Thoracic aorta (tissue), 2 donors: ENCODE data around the gene HP1BP3. TPM values are rescaled to one million over a fixed set of nuclear protein-coding genes. Genes with fewer than 3 reads are reported as not detected.

ENCODE experiments used
- ATAC-seq: fragments of 150-250 bp; one replicate; pipeline ENCODE4 v1.8.0; 2017; ENCODE audit warnings: low read depth; ENCODE audit not compliant: insufficient number of reproducible peaks, low FRiP score
- DNase-seq: peaks from one replicate; pipeline ENCODE4 v3.0.0-alpha.2; 2020; ENCODE audit warnings: low spot score
- H3K27ac ChIP-seq, 2 donors: fragments of 200-600 bp; sonication (generic); 1 replicate in 1 of 2; 2 replicates in 1 of 2; pipeline ENCODE4 v1.5.1; 2016; ENCODE audit warnings: mild to moderate bottlenecking in 2 of 2, moderate library complexity in 2 of 2
- H3K27me3 ChIP-seq: fragments of 200-600 bp; sonication (generic); replicated peaks from 2 replicates; pipeline ENCODE4 v1.6.0; 2016; ENCODE audit warnings: mild to moderate bottlenecking; ENCODE audit not compliant: insufficient read depth
- H3K36me3 ChIP-seq: fragments of 200-600 bp; sonication (generic); one replicate; pipeline ENCODE4 v1.5.1; 2016
- H3K4me1 ChIP-seq, 2 donors: fragments of 200-600 bp; sonication (generic); 1 replicate in 1 of 2; 2 replicates in 1 of 2; pipeline versions ENCODE4 v1.5.1 to v1.6.0; 2016; ENCODE audit warnings: low read depth in 2 of 2, mild to moderate bottlenecking in 1 of 2; ENCODE audit not compliant: control insufficient read depth in 1 of 2
- H3K4me3 ChIP-seq: fragments of 200-600 bp; sonication (generic); 2 replicates; pipeline ENCODE4 v1.5.1; 2016; ENCODE audit warnings: mild to moderate bottlenecking
- H3K9me3 ChIP-seq: fragments of 200-600 bp; sonication (generic); 2 replicates; pipeline ENCODE4 v1.5.1; 2016
- CTCF ChIP-seq: fragments of 200-600 bp; sonication (generic); IDR thresholded peaks from one replicate; pipeline ENCODE4 v1.5.1; 2019; ENCODE audit warnings: antibody characterized with exemption
- total RNA-seq, 2 donors: library from RNA; depleted of rRNA; stranded (reverse); fragments of >200 nt; gene quantifications; one replicate each; pipeline versions ENCODE4 v1.1.0 to v1.2.3, GENCODE V29; 2016

Gene HP1BP3
- total RNA-seq, 2 donors from 2014 or later, result 186 to 189 TPM

DNA sequence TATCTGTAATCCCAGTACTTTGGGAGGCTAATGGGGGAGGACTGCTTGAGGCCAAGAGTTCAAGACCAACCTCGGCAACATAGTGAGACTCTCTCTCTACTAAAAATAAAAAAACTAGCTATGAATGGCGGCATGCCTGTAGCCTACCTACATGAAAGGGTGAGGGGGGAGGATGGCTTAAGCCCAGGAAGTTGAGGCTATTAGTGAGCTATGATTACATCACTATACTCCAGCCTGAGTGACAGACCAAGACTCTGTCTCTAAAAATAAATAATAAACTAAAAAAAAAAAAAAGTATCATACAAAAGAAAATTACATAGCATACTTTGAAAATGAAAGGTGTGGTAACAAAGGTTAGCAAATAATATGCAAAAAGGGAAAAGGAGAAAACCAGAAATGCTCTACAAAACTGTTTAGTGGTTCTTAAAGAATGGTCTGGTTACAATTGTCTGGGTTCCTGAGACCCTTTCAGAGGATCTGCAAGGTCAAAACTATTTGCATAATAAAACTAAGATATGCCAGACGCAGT is 35.6 kb downstream of the HP1BP3 start:
- DNase-seq (no peak), ATAC-seq (no peak)
- peaks cover 32% of the 10 kb centered on the region for H3K36me3 ChIP-seq
- no peaks in the 10 kb centered on the region for H3K4me1 ChIP-seq
- H3K27ac ChIP-seq, result no peak overlapping the region
- no peak overlapping the region for H3K4me3 ChIP-seq
- no peak for TF ChIP-seq CTCF
- H3K27me3 ChIP-seq, result no peaks in the 10 kb centered on the region
- H3K9me3 ChIP-seq, result no peaks in the 10 kb centered on the region

GRCh38 chr1:20742671-20743070 is 44.4 kb downstream of the HP1BP3 start:
- Histone ChIP-seq H3K4me3 (no peak overlapping the region), H3K9me3 (no peaks in the 10 kb centered on the region), H3K27me3 (no peaks in the 10 kb centered on the region), H3K36me3 (peaks cover 49% of the 10 kb centered on the region), H3K27ac (no peak overlapping the region), H3K4me1 (no peaks in the 10 kb centered on the region)
- DNase-seq (no peak), ATAC-seq (no peak)
- TF ChIP-seq CTCF, result no peak

GRCh38 chr1:20740781-20741180 is 46.3 kb downstream of the HP1BP3 start:
- no peak for ATAC-seq
- H3K36me3 ChIP-seq, result peaks cover 31% of the 10 kb centered on the region
- no peak for DNase-seq
- H3K4me3 ChIP-seq, result no peak overlapping the region
- TF ChIP-seq CTCF, result no peak
- no peak overlapping the region for H3K27ac ChIP-seq
- H3K9me3 ChIP-seq, result no peaks in the 10 kb centered on the region
- no peaks in the 10 kb centered on the region for H3K4me1 ChIP-seq
- no peaks in the 10 kb centered on the region for H3K27me3 ChIP-seq

- no peak overlapping the region for H3K27ac ChIP-seq
- H3K9me3 ChIP-seq, result no peaks in the 10 kb centered on the region
- no peaks in the 10 kb centered on the region for H3K27me3 ChIP-seq
- ATAC-seq (no peak), DNase-seq (no peak)
- no peak for TF ChIP-seq CTCF
- peaks cover 17% of the 10 kb centered on the region for H3K36me3 ChIP-seq
- H3K4me1 ChIP-seq, result no peaks in the 10 kb centered on the region
- H3K4me3 ChIP-seq, result no peak overlapping the region
These were observed 47.9 kb downstream of the HP1BP3 start for GRCh38 chr1:20739225-20739624.

GRCh38 chr1:20735581-20736111 is 51.5 kb downstream of the HP1BP3 start:
- Histone ChIP-seq H3K4me1 (peaks cover 12 to 25% of the 10 kb centered on the region in 2 donors), H3K36me3 (no peaks in the 10 kb centered on the region), H3K9me3 (no peaks in the 10 kb centered on the region), H3K4me3 (no peak overlapping the region), H3K27me3 (peaks cover 3% of the 10 kb centered on the region), H3K27ac (no peak overlapping the region)
- ATAC-seq (no peak), DNase-seq (no peak)
- no peak for TF ChIP-seq CTCF
